A549 treated with AZD2906 at 1 μM for 4 hours (cell line): ENCODE measurements around the gene ACTN1. TPM values are rescaled to one million over a fixed set of nuclear protein-coding genes. Genes with fewer than 3 reads are reported as not detected.

Source experiments
- total RNA-seq: library from RNA; stranded (reverse); fragments of 200-300 nt; extraction: Qiagen RNA extraction; gene quantifications from 5 replicates; pipeline ENCODE4 v1.2.3, GENCODE V29; 2022

The ACTN1 gene
- 192 to 219 TPM (median 214 TPM) in 5 replicates for total RNA-seq

DNA sequence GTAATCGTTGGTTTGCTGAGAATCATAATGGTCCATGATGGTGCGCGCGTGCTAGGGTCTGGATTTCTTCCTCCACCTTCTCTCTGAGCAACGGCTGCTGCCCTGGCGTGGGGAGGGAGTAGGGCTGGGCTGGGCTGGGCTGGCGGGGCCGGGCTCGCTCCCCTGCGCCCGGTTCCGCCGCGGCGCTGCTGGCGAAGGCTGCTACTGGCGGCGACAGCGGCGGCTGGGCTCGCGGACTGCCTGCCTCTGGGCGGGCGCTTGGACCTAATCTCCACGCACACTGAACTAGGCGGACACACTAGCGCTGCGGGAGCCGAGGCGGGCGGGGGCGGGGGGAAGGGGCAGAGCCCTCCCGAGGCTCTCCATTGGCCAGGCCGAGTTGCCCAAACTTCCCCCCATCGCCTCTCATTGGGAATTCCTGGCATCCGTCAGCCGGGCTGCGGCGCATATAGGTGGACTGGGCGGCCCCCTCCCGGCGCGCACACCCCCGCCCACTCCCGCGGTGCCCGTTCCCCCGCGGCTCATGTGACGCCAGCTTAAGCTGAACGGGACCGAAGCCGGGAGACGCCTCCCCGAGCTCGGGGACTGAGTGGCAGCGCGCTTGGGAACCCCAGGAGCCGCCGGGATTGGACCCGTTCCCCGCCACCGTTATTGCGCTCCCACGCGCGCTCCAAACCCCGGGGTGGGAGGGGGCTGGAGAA is at the start of gene ACTN1:
ACTN1 (minus strand) TSS at position 282 of the 701 bp plus-strand sequence; CDS start at position 36, 246 bp downstream.

Other genes starting within 250 kb of the ACTN1 start
- gene ZFP36L1, start 186.2 kb downstream of the ACTN1 start, total RNA-seq, result 146 to 246 TPM (median 188 TPM) in 5 replicates
- 15.0 to 18.4 TPM (median 17.0 TPM) in 5 replicates for gene DCAF5, start 173.8 kb upstream of the ACTN1 start, total RNA-seq
- 11.8 to 14.0 TPM (median 12.8 TPM) in 5 replicates for gene EXD2, start 212.2 kb upstream of the ACTN1 start, total RNA-seq